Measurements from ENCODE around the gene LMF1.

GRCh38 chr16:893360-893759 is 77.4 kb downstream of the LMF1 start:
- TF ChIP-seq POLR2A (IDR thresholded peaks at IDR 0.05) (no peak), CTCF (IDR thresholded peaks at IDR 0.05) (no peak)

Data from vagina (tissue), 2 donors.